ENCODE measurements around the gene CD300E. TPM values are rescaled to one million over a fixed set of nuclear protein-coding genes. Genes with fewer than 3 reads are reported as not detected.
"Not testable (repeated sequence)": the region's sequence is repeated elsewhere in the genome, so short reads cannot be mapped to it uniquely, and the experiment has no call there.

The CD300E gene
- total and polyA plus RNA-seq, 2 donors (not counting 3 experiments of a cell fraction or from before 2014, with no cell fraction given): not detected

GRCh38 chr17:74637265-74637664 is 13.7 kb upstream of the CD300E start:
- dilution Hi-C loops (cut with MboI; ENCODE audit: extremely low pct_ligation_motif_present, low sequenced_read_pairs): no loop called here
- FAIRE-seq (no peak), DNase-seq (ENCODE audit: low read depth, low spot score) (no peak)
- POLR2A ChIA-PET: no interaction called here
- no peaks in the 10 kb centered on the region for H3K9me3 ChIP-seq (replicated peaks; ENCODE audit: control insufficient read depth, insufficient read depth, low read length)
- no peaks in the 10 kb centered on the region for H3K9me1 ChIP-seq (replicated peaks; ENCODE audit: control insufficient read depth, extremely low read depth, insufficient read depth, low read length)
- BruUV-seq (replicated peaks): no TSS peak
- no peaks in the 10 kb centered on the region for H3K27me3 ChIP-seq (ENCODE audit: control insufficient read depth in 2 of 2, insufficient read depth in 2 of 2, low read length in 2 of 2)
- no peak overlapping the region for H3K4me2 ChIP-seq (ENCODE audit: insufficient read depth, low read length)
- no peak overlapping the region for H3K9ac ChIP-seq (replicated peaks; ENCODE audit: extremely low read depth, insufficient read depth, low read length)
- intact Hi-C loops (cut with micrococcal nuclease): no loop called here
- H3K4me3 ChIP-seq (replicated peaks in 1 of 3; ENCODE audit: insufficient read depth in 1 of 3, low read depth in 1 of 3, low read length in 3 of 3): no peak overlapping the region
- H3K27ac ChIP-seq (ENCODE audit: insufficient read depth, low read depth, low read length): no peak overlapping the region
- H3K4me1 ChIP-seq (ENCODE audit: control insufficient read depth, extremely low read depth, insufficient read depth, low read length): no peaks in the 10 kb centered on the region
- H4K20me1 ChIP-seq (replicated peaks; ENCODE audit: control insufficient read depth, extremely low read depth, insufficient read depth, low read length): no peaks in the 10 kb centered on the region
- CTCF ChIA-PET: no interaction called here
- H3K36me3 ChIP-seq (ENCODE audit: control insufficient read depth in 2 of 2, extremely low read depth in 1 of 2, insufficient read depth in 2 of 2, low read length in 2 of 2): no peaks in the 10 kb centered on the region
- no peaks in the 10 kb centered on the region for H3K79me2 ChIP-seq (ENCODE audit: control insufficient read depth, insufficient read depth, low read length)
- no peak for TF ChIP-seq POLR2A (IDR thresholded peaks at IDR 0.05; ENCODE audit: low read depth, low read length)
- no peak for TF ChIP-seq EZH2 (IDR thresholded peaks at IDR 0.05; ENCODE audit: borderline replicate concordance, low read depth, low read length, severe bottlenecking)
- TF ChIP-seq GATA2 (IDR thresholded peaks at IDR 0.05; ENCODE audit: insufficient read depth, insufficient read length, low read depth, low read length): no peak
- no peak for TF ChIP-seq FOS (IDR thresholded peaks at IDR 0.05; ENCODE audit: borderline replicate concordance, insufficient read depth, low read length)
- TF ChIP-seq POLR2AphosphoS5 (IDR thresholded peaks at IDR 0.05; ENCODE audit: insufficient read depth, low read depth, low read length): no peak
- TF ChIP-seq, protein P1, sequence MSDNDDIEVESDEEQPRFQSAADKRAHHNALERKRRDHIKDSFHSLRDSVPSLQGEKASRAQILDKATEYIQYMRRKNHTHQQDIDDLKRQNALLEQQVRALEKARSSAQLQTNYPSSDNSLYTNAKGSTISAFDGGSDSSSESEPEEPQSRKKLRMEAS (IDR thresholded peaks at IDR 0.05; ENCODE audit: insufficient read depth, insufficient read length): no peak
- no peak for TF ChIP-seq JUN (IDR thresholded peaks at IDR 0.05; ENCODE audit: borderline replicate concordance, insufficient read depth, insufficient read length, low read depth)
- no peak for TF ChIP-seq CTCF (IDR thresholded peaks at IDR 0.05; ENCODE audit: extremely low read depth in 1 of 2, insufficient read depth in 1 of 2, low read depth in 1 of 2, low read length in 2 of 2)
- no peak for TF ChIP-seq MYC (IDR thresholded peaks at IDR 0.05; ENCODE audit: low read depth, low read length)
- no peak overlapping the region for H2AFZ ChIP-seq (ENCODE audit: low read depth, low read length)

- H3K36me3 ChIP-seq (ENCODE audit: control insufficient read depth in 2 of 2, extremely low read depth in 1 of 2, insufficient read depth in 2 of 2, low read length in 2 of 2); FAIRE-seq; H3K9ac ChIP-seq (replicated peaks; ENCODE audit: extremely low read depth, insufficient read depth, low read length); BruUV-seq (replicated peaks); dilution Hi-C loops (cut with MboI; ENCODE audit: extremely low pct_ligation_motif_present, low sequenced_read_pairs); intact Hi-C loops (cut with micrococcal nuclease); H3K4me3 ChIP-seq (replicated peaks in 1 of 3; ENCODE audit: insufficient read depth in 1 of 3, low read depth in 1 of 3, low read length in 3 of 3); H3K4me2 ChIP-seq (ENCODE audit: insufficient read depth, low read length); H3K79me2 ChIP-seq (ENCODE audit: control insufficient read depth, insufficient read depth, low read length); H3K4me1 ChIP-seq (ENCODE audit: control insufficient read depth, extremely low read depth, insufficient read depth, low read length); H2AFZ ChIP-seq (ENCODE audit: low read depth, low read length); POLR2A ChIA-PET; CTCF ChIA-PET; H3K9me3 ChIP-seq (replicated peaks; ENCODE audit: control insufficient read depth, insufficient read depth, low read length); H4K20me1 ChIP-seq (replicated peaks; ENCODE audit: control insufficient read depth, extremely low read depth, insufficient read depth, low read length); H3K27me3 ChIP-seq (ENCODE audit: control insufficient read depth in 2 of 2, insufficient read depth in 2 of 2, low read length in 2 of 2); H3K27ac ChIP-seq (ENCODE audit: insufficient read depth, low read depth, low read length); H3K9me1 ChIP-seq (replicated peaks; ENCODE audit: control insufficient read depth, extremely low read depth, insufficient read depth, low read length); DNase-seq (ENCODE audit: low read depth, low spot score): not testable (repeated sequence)
These were observed 13.1 kb upstream of the CD300E start for GRCh38 chr17:74636541-74637085.

Measured in endothelial cell of umbilical vein (primary cell).